ENCODE results near the gene HIGD1B. TPM values are rescaled to one million over a fixed set of nuclear protein-coding genes. Genes with fewer than 3 reads are reported as not detected.

HIGD1B gene
- total and polyA plus RNA-seq, 9 of the 15 experiments (the other 6 are each of a cell fraction or from before 2014, with no cell fraction given) = not detected

- TF ChIP-seq, protein P1, sequence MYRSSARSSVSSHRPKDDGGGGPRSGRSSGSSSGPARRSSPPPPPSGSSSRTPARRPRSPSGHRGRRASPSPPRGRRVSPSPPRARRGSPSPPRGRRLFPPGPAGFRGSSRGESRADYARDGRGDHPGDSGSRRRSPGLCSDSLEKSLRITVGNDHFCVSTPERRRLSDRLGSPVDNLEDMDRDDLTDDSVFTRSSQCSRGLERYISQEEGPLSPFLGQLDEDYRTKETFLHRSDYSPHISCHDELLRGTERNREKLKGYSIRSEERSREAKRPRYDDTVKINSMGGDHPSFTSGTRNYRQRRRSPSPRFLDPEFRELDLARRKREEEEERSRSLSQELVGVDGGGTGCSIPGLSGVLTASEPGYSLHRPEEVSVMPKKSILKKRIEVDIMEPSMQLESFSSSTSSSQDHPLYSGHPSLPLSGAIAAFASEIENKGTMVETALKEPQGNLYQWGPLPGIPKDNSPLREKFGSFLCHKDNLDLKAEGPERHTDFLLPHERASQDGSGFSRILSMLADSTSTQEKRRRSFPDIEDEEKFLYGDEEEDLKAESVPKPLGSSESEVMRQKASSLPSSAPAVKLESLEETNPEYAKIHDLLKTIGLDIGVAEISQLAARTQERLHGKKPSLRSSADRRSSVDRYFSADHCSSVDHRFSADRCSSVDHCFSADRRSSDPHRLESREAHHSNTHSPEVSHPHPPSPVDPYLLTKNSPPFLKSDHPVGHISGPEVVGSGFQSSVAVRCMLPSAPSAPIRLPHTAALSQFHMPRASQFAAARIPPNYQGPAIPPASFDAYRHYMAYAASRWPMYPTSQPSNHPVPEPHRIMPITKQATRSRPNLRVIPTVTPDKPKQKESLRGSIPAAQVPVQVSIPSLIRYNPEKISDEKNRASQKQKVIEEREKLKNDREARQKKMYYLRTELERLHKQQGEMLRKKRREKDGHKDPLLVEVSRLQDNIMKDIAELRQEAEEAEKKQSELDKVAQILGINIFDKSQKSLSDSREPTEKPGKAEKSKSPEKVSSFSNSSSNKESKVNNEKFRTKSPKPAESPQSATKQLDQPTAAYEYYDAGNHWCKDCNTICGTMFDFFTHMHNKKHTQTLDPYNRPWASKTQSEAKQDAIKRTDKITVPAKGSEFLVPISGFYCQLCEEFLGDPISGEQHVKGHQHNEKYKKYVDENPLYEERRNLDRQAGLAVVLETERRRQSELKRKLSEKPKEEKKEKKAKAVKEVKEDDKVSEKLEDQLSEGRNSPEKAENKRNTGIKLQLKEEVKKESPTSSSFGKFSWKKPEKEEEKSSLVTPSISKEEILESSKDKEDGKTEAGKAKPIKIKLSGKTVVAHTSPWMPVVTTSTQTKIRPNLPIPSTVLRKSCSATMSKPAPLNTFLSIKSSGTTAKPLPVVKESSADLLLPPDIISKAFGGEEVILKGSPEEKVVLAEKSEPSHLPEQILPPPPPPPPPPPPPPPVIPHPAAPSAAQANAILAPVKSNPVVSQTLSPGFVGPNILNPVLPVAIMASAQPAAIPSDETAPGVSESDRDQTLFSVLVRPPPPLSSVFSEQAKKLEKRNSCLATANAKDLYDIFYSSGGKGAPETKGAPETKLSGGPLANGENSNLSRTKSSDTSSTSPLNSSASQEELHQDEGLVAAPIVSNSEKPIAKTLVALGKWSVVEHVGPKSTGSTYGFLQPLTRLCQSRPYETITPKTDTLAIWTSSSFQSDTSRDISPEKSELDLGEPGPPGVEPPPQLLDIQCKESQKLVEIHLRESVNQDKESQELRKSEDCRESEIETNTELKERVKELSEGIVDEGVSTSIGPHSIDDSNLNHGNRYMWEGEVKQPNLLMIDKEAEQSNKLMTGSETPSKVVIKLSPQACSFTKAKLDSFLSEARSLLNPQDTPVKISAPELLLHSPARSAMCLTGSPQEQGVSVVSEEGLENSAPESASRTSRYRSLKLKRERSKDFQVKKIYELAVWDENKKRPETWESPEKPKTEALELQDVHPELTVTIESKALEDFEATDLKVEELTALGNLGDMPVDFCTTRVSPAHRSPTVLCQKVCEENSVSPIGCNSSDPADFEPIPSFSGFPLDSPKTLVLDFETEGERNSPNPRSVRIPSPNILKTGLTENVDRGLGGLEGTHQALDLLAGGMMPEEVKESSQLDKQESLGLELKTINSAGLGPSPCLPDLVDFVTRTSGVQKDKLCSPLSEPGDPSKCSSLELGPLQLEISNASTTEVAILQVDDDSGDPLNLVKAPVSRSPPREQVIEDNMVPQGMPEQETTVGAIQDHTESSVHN (IDR thresholded peaks at IDR 0.05; ENCODE audit: borderline replicate concordance in 1 of 2, low read depth in 1 of 2) = no peak
- peak; percentile 54 for TF ChIP-seq FOSL1 (tag; conservative IDR thresholded peaks at IDR 0.05)
- no peak for TF ChIP-seq ZNF24 (IDR thresholded peaks at IDR 0.05)
- no peak for TF ChIP-seq ERF (CRISPR knock-in tag; IDR thresholded peaks at IDR 0.05)
- no peak for TF ChIP-seq PRMT5 (CRISPR knock-in tag; IDR thresholded peaks at IDR 0.05)
- peak; percentile 61; the same call in 1 of the 2 replicates for TF ChIP-seq ZBTB40 (IDR thresholded peaks at IDR 0.05)
- TF ChIP-seq ZBTB40 (CRISPR knock-in tag; IDR thresholded peaks at IDR 0.05) = no peak
Measured at GRCh38 chr17:44899074-44899782, 51.5 kb downstream of the HIGD1B start, which contains the start of gene EFTUD2 (continued).

All from K562 (cell line).